RPMI8226 (cell line): ENCODE results near the gene FAM117A.

Experiments
- DNase-seq: peaks from one replicate; pipeline ENCODE4 v3.0.0-alpha.2; 2015

The FAM117A gene

DNA sequence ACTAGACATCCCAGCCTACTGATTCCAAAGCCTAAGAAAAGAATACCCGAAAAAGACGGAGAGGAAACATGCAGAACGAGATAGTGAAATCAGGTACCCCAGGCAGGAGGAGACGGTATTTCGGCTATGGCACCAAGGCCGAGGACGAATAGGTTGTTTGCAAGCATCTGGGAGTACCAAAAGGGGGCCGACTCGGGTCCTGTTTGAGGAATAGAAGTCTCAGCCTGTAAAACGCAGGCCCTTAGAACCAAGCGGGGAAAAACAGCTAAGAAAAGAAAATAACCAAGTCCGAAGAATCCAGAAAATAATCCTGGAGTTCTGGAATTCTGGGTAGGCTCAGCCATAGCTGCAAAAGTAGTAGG is 56.7 kb downstream of the FAM117A start:
- DNase-seq: peak; percentile 19

GRCh38 chr17:49705254-49705653 is 58.7 kb downstream of the FAM117A start:
- no peak for DNase-seq

- peak; percentile 39 for DNase-seq
These were observed 60.2 kb downstream of the FAM117A start for GRCh38 chr17:49703557-49704277.

DNA sequence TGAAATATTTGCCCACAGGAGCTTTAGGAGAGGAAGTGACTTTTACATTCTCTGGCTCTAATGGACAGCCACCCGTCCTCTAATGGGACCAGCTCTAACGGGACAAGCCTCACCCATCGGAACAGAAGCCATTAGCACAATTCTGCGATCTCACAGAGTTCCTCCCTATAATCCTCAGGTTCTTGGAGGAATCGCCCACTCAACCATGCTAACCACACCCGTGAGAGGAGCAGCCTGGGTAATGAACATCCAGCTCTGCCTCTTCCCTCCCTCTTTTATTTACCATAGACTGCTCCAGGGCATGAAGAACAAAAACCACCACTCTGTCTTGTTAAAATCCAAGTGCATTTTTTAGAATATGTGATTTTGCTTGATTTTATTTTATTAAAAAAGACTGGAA is 63.0 kb downstream of the FAM117A start:
- no peak for DNase-seq

- DNase-seq: no peak
These were observed 63.9 kb downstream of the FAM117A start for GRCh38 chr17:49699966-49700575.

GRCh38 chr17:49698005-49698404 is 65.9 kb downstream of the FAM117A start:
- DNase-seq: no peak

DNA sequence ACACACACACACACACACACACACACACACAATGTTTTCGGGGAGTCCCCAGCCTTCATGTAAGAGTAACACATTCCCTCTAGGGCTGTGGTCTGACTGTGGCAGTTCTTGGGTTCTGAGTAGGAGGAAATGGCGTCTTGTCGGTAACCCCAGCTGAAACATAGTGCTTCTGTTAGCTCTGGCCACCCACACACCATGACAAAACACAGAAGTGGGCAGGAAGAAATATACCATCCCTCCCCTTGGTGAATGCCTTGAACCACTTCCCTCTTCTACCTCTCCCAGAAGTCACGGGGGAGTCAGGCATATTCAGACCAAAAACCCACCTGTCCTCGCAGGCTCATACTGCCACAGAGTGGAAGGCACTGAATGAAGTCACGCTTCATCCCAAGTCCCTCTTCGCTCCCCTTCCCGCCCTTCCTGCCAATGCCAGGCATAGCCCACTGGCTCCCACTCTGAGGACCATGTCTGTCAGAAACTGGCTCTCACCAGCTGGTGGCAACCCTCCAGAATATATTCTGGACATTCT is 67.6 kb downstream of the FAM117A start:
- no peak for DNase-seq

DNA sequence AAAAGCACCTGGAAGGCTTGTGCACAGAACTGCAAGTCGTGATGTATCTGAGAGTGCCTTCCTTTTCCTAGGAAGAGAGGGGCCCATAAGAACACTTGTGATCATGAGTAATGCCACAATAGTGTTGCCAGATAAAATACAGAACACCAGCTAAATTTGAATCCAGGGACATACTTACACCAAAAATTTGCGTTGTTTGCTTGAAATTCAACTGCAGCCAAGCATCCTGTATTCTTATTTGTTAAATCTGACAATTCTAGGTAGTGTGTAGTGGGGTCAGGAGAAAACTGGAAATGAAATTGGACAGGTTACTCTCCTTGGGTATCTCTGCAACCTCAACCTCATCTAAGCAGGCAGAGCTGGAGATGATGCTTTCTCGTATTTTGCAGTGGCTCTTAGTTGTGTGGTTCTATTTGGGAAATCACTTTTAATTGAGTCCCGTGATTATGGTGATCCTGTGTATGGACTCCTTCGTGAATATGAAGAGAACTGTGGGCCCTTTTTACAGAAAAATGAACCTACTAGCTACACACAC is 68.2 kb downstream of the FAM117A start:
- DNase-seq: no peak

DNA sequence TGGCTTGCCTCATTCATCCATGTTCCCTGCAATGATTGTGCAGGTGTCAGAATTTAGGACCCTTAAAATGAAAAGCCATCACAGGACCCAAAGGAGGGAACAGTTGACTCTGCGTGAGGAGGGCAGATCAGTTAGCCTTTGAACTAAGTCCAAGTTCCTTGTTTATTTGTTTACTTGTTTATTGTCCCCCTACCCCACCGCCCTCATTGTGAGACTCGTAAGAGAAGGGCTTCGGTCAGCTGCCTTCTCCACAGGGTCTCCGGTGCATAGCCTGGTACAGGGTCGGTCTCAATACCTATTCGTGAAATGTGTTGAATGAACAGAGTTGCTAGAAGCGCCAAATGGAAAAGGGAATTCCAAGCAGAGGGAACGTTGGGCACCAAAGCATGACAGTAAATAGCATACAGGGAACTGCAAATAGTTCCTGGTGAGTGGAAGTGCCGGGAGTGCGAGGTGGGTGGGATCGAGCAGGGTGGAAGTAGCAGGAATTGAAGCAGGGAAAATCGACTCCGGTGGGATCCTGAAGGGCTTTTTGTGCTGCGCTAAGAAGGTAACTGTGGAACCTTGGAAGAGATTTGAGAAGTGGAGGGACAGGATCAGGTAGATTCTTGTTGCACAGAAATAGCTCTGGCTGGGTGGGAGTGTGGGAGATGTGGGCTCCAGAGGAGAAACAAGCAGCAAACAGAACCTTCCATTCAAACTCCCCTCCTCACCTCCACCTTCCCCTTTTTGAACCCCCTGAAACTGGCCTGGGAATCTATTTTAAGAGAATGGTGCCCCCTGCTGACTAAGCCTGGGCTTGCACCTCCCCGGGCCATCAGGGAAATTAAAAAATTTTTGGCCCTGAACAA is 68.9 kb downstream of the FAM117A start:
- DNase-seq: peak; percentile 52

DNA sequence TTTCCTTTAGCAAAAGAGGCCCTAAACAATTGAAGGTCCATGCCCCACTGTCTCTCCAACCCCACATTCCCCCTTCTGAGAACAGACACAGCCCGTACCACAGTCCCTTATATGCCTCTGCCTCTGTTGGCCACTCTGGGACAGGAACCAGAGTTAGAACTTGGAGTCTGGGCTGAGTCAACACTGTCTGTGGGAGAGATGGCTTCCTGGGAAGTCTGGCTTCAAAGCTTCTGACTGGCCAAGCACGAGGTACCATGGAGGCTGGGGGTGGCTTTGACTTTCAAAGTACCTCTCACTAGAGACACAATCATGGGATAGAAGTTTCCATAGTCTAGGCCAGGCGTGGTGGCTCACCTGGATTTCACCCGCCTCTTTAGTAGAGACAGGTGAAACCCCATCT is 71.2 kb downstream of the FAM117A start:
- DNase-seq: no peak

DNA sequence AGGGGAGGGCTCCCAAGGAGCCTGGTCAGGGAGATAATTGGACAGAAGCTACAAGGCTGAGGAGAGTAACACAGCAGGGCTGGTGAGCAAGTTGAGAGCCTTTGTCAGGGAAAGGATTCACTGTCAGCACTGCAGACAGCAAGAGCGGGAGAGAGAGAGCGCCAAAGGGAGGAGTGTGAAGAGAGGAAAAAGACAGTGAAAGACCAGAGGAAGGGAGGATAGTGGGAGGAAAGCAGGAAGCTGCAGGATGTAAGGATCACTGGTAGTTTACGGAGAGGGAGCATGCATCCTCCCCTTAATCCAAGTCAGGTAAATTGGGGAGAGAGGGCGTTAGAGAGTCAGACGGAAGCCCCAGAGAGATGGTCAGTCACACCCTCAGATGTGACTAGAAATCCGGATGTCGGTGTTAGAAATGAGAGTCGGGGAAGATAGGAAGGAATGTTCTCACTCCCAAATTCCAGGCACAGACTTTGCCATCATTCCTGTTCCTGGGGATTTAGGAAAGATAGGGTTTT is 72.2 kb downstream of the FAM117A start:
- no peak for DNase-seq

- DNase-seq: no peak
These were observed 72.8 kb downstream of the FAM117A start for GRCh38 chr17:49691086-49691676.

- DNase-seq: no peak
These were observed 73.7 kb downstream of the FAM117A start for GRCh38 chr17:49690256-49690655.

DNA sequence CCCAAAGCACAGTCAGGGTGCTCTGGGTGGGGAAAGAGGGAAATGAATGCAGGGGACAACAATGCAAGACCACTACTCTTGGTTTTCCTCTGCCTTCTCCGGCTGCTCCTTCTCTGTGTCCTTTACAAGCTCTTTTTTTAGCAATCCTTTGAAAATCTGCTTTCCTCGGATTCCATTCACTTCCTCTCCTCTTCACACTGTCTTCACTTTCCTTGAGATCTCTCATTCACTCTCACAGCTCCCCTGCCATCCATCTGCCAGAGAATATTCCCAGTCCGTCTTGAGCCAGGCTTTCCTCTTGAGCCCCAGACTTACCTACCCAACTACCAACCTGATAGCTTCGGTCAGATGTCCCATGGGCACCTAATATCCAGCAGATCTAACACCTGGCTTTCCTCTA is 75.1 kb downstream of the FAM117A start:
- DNase-seq: no peak

GRCh38 chr17:49687878-49688491 is 75.9 kb downstream of the FAM117A start:
- DNase-seq: no peak

DNA sequence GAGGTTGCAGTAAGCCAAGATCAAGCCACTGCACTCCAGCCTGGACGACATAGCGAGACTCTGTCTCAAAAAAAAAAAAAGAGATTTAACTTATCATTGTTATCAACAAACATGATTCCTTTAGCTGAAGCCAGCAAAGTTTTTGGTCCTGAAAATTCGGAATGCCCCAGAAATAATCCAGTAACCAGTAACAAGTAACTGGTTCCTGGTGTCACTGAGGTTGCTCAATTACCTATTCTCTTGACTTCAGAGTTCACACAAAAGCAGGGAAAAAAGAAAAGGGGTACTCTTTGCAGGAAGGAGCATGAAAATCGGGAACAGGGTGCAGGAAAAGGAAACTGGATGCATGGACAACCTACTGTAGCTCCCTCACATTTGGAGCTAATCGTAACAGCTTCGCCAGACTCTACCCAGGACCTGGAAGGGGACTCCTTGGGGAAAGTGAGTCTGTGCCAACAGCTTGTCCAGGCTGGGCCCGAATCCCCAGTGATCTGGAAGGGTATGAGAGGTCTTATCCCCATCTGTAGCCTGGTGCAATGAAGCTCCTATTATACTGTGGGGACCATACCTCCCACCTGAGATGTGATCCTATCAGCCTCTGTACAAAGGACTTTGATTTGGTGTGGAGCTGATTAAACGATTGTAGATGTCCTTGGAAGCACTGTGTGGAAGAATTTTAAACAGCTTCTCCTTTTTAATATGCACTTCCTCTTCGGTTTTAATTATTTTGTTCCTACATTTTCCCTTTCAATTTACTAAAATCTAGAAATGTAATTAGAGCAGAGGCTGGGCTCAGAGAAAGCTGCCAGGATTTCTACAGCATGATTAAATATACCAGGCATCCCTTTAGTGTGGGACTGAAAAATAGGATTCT is 82.6 kb downstream of the FAM117A start:
- DNase-seq: no peak

GRCh38 chr17:49680314-49680713 is 83.6 kb downstream of the FAM117A start:
- DNase-seq: no peak

- DNase-seq: peak; percentile 99
These were observed 85.7 kb downstream of the FAM117A start, which contains the start of gene SPOP for GRCh38 chr17:49677933-49678847. Gene SPOP (minus strand): TSS chr17:49678097. CDS start chr17:49622810, 55,287 bp downstream.

DNA sequence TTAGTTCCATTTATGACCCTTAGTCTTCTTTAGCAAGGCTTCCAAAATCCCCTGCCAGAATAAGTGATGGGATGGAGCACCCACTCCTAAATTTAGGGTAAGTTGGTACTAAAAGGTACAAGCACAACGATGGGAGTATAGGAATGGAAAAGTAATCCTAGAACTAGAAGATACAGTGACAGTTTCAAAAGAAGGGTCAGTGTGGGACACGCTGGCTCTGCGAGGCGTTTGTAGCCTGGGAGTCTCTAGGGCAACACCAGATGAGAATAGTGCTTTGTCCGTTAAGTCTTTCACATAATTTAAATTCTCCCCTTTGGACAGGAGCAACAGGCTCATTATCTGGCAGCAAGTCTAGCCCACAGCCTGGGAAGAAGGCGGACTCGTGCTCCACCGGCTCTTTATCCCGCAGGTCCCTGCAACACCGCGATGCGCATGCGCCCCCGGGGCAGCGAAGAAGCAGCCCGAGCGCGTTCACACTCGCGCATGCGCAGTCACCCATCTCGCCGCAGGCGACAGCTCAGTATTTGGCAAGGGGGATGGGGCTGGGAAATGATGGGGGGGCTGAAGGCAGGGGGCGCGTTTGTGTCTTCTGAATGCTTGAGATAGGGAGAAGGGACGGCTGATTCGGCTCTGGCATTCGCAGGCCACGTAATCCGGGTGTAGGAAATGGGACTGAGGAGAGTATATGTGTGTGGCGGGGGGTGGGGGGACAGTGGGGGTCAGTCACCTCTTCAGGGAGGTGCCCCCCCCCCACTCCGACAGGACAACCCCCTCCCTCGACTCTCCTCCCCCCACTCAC is 86.6 kb downstream of the FAM117A start:
- peak; percentile 97 for DNase-seq
